WTC11 (cell line): ENCODE data around the gene COG1. TPM values are rescaled to one million over a fixed set of nuclear protein-coding genes. Genes with fewer than 3 reads are reported as not detected.

Experiments used
- ATAC-seq: fragments of 200-7000 bp; cut with Tn5 transposase; 2 replicates; pipeline ENCODE4 v1.10.0; 2021; ENCODE audit warnings: mild to moderate bottlenecking, moderate library complexity
- CTCF ChIA-PET: fragments of 300-600 bp; sonication (Branson Sonifier 250); formaldehyde crosslinking; loops from one replicate; lab custom pipeline; 2021; ENCODE audit warnings: antibody characterized with exemption; lab: Charles Lee
- POLR2A ChIA-PET: fragments of 350-600 bp; sonication (Branson Sonifier 250); formaldehyde crosslinking; loops from one replicate; lab custom pipeline; 2021; ENCODE audit warnings: antibody characterized with exemption; lab: Charles Lee
- DNase-seq: peaks from one replicate; pipeline ENCODE4 v3.0.0; 2021; ENCODE audit warnings: low spot score
- H3K27ac Mint-ChIP-seq: 2 replicates; pipeline ENCODE4 v1.8.0; 2021; ENCODE audit warnings: mixed read lengths
- H3K27me3 Mint-ChIP-seq: 2 replicates; pipeline ENCODE4 v1.8.0; 2021; ENCODE audit warnings: low read depth, mild to moderate bottlenecking, moderate library complexity, mixed read lengths
- H3K36me3 Mint-ChIP-seq: 2 replicates; pipeline ENCODE4 v1.8.0; 2021; ENCODE audit warnings: mixed read lengths
- H3K4me1 Mint-ChIP-seq: 2 replicates; pipeline ENCODE4 v1.8.0; 2022; ENCODE audit warnings: mixed read lengths
- H3K4me3 Mint-ChIP-seq: 2 replicates; pipeline ENCODE4 v1.8.0; 2021; ENCODE audit warnings: mild to moderate bottlenecking, moderate library complexity, mixed read lengths
- H3K9me3 Mint-ChIP-seq: 2 replicates; pipeline ENCODE4 v1.8.0; 2021; ENCODE audit warnings: mixed read lengths
- AFF4 ChIP-seq: sonication (generic); formaldehyde crosslinking; IDR thresholded peaks from 2 replicates; pipeline ENCODE4 v1.8.1; 2023; ENCODE audit warnings: mild to moderate bottlenecking, missing genetic modification reagents, borderline replicate concordance
- ATF1 ChIP-seq: sonication (generic); formaldehyde crosslinking; IDR thresholded peaks from 2 replicates; pipeline ENCODE4 v1.8.1; 2023; ENCODE audit warnings: mild to moderate bottlenecking, moderate library complexity, missing genetic modification reagents
- CREM ChIP-seq: sonication (generic); formaldehyde crosslinking; IDR thresholded peaks from 2 replicates; pipeline ENCODE4 v1.8.1; 2022; ENCODE audit warnings: mild to moderate bottlenecking, missing genetic modification reagents, moderate library complexity
- ERG ChIP-seq: fragments of 250-450 bp; sonication (Bioruptor Pico); IDR thresholded peaks from 2 replicates; pipeline ENCODE4 v1.8.0; 2021; ENCODE audit warnings: mild to moderate bottlenecking
- IRF2 ChIP-seq: sonication (generic); formaldehyde crosslinking; IDR thresholded peaks from 2 replicates; pipeline ENCODE4 v1.8.0; 2022; ENCODE audit warnings: low read depth, missing genetic modification reagents, borderline replicate concordance
- NFATC4 ChIP-seq: fragments of 250-450 bp; sonication (Bioruptor Pico); IDR thresholded peaks from 2 replicates; pipeline ENCODE4 v1.9.0; 2021; ENCODE audit warnings: mild to moderate bottlenecking
- NFE2L1 ChIP-seq: sonication (generic); formaldehyde crosslinking; IDR thresholded peaks from 2 replicates; pipeline ENCODE4 v1.8.1; 2023; ENCODE audit warnings: missing genetic modification reagents
- NR2C2 ChIP-seq: sonication (generic); formaldehyde crosslinking; IDR thresholded peaks from 2 replicates; pipeline ENCODE4 v1.8.0; 2022; ENCODE audit warnings: mild to moderate bottlenecking, missing genetic modification reagents
- OVOL2 ChIP-seq: fragments of 250-450 bp; sonication (Bioruptor Pico); IDR thresholded peaks from 2 replicates; pipeline ENCODE4 v1.9.0; 2021; ENCODE audit warnings: mild to moderate bottlenecking, borderline replicate concordance
- PRRX2 ChIP-seq: fragments of 250-450 bp; sonication (Bioruptor Pico); IDR thresholded peaks from 2 replicates; pipeline ENCODE4 v1.8.0; 2021; ENCODE audit warnings: mild to moderate bottlenecking
- TCF7 ChIP-seq: sonication (generic); formaldehyde crosslinking; IDR thresholded peaks from 2 replicates; pipeline ENCODE4 v1.8.0; 2022; ENCODE audit warnings: mild to moderate bottlenecking, low read depth, missing genetic modification reagents, moderate library complexity
- TEAD1 ChIP-seq: sonication (generic); formaldehyde crosslinking; IDR thresholded peaks from 2 replicates; pipeline ENCODE4 v1.8.0; 2022; ENCODE audit warnings: mild to moderate bottlenecking, missing genetic modification reagents
- ZNF121 ChIP-seq: sonication (generic); formaldehyde crosslinking; IDR thresholded peaks from 2 replicates; pipeline ENCODE4 v1.8.0; 2023; ENCODE audit warnings: missing genetic modification reagents
- ZNF219 ChIP-seq: sonication (generic); formaldehyde crosslinking; IDR thresholded peaks from 2 replicates; pipeline ENCODE4 v1.8.0; 2023; ENCODE audit warnings: missing genetic modification reagents, mild to moderate bottlenecking, borderline replicate concordance
- ZNF532 ChIP-seq: fragments of 250-450 bp; sonication (Bioruptor Pico); IDR thresholded peaks from 2 replicates; pipeline ENCODE4 v1.9.0; 2021; ENCODE audit warnings: mild to moderate bottlenecking, borderline replicate concordance
- total RNA-seq: library from RNA; stranded (reverse); gene quantifications from 3 replicates; pipeline ENCODE4 v1.2.3, GENCODE V29; 2021
- TF ChIP-seq, protein P1 (sequence below): fragments of 250-450 bp; sonication (Bioruptor Pico); IDR thresholded peaks from 2 replicates; pipeline ENCODE4 v1.9.0; 2021; ENCODE audit warnings: moderate library complexity, mild to moderate bottlenecking, inconsistent platforms, borderline replicate concordance

The COG1 gene
- total RNA-seq, 1 experiment from 2014 or later, result 22.6 TPM

- no peak for TF ChIP-seq ZNF532 (CRISPR knock-in tag)
- no peak for TF ChIP-seq TEAD1 (CRISPR knock-in tag)
- TF ChIP-seq IRF2 (CRISPR knock-in tag), result no peak
- TF ChIP-seq PRRX2 (CRISPR knock-in tag), result no peak
- no peak for TF ChIP-seq NR2C2 (CRISPR knock-in tag)
- TF ChIP-seq NFATC4 (CRISPR knock-in tag), result no peak
- TF ChIP-seq ZNF219 (CRISPR knock-in tag), result no peak
- TF ChIP-seq AFF4 (CRISPR knock-in tag), result no peak
- TF ChIP-seq ATF1 (CRISPR knock-in tag), result no peak
- no peak for TF ChIP-seq TCF7 (CRISPR knock-in tag)
- no peak for TF ChIP-seq CREM (CRISPR knock-in tag)
- TF ChIP-seq, all 79 proteins: peak for 0
These were observed 31.4 kb downstream of the COG1 start (continued) for GRCh38 chr17:73224237-73224636.

- Mint-ChIP-seq H3K4me3 (no peak overlapping the region), H3K4me1 (peaks cover 42% of the 10 kb centered on the region), H3K27ac (peak overlapping the region; percentile 90), H3K9me3 (no peaks in the 10 kb centered on the region), H3K27me3 (no peaks in the 10 kb centered on the region), H3K36me3 (peaks cover 11% of the 10 kb centered on the region)
- CTCF ChIA-PET, result interaction anchor here (0.6 to 1.0 kb wide), 3 partner anchors 8 to 362 kb away, joined by 3 to 4 read pairs (median 3); a partner anchor contains a TSS
- TF ChIP-seq OVOL2 (no peak), NFE2L1 (no peak), ZNF121 (CRISPR knock-in tag) (peak; percentile 98), NFATC4 (CRISPR knock-in tag) (no peak), ERG (CRISPR knock-in tag) (no peak), ZNF532 (CRISPR knock-in tag) (no peak)
- TF ChIP-seq, protein P1, sequence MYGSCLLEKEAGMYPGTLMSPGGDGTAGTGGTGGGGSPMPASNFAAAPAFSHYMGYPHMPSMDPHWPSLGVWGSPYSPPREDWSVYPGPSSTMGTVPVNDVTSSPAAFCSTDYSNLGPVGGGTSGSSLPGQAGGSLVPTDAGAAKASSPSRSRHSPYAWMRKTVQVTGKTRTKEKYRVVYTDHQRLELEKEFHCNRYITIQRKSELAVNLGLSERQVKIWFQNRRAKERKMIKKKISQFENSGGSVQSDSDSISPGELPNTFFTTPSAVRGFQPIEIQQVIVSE (CRISPR knock-in tag), result no peak
- DNase-seq, result no peak
- POLR2A ChIA-PET, result no interaction called here
- no peak for ATAC-seq
These were observed 31.9 kb downstream of the COG1 start for GRCh38 chr17:73224663-73225305.
